Endothelial cell of umbilical vein (primary cell): ENCODE results near the gene TSPAN4. TPM values are rescaled to one million over a fixed set of nuclear protein-coding genes. Genes with fewer than 3 reads are reported as not detected.

ENCODE experiments used
- BruUV-seq: library from RNA; stranded (reverse); fragments of 400-500 nt; replicated peaks from 2 replicates; lab custom pipeline; 2021; lab: Mats Ljungman, UMichigan
- CTCF ChIA-PET: fragments of 300-600, 350-600 bp; sonication (Branson Sonifier 250); formaldehyde crosslinking; loops from one replicate; lab custom pipeline; 2021; ENCODE audit warnings: antibody characterized with exemption, inconsistent platforms; lab: Charles Lee
- POLR2A ChIA-PET: fragments of 300-600, 350-600 bp; sonication (Branson Sonifier 250); formaldehyde crosslinking; loops from one replicate; lab custom pipeline; 2021; ENCODE audit warnings: antibody characterized with exemption, inconsistent platforms; lab: Charles Lee
- DNase-seq: peaks from one replicate; pipeline ENCODE4 v3.0.0-alpha.2; 2011; ENCODE audit warnings: low read depth, low spot score
- FAIRE-seq: peaks from 2 replicates; lab custom pipeline; 2011; peaks lifted over from hg19 to GRCh38; lab: Jason Lieb, UNC
- H2AFZ ChIP-seq: 2 replicates; pipeline ENCODE4 v1.6.0; 2012; ENCODE audit warnings: low read depth, low read length, control low read depth, inconsistent platforms
- H3K27ac ChIP-seq: 2 replicates; pipeline ENCODE4 v1.5.1; 2011; ENCODE audit warnings: low read depth, mild to moderate bottlenecking, control low read depth, low read length, moderate library complexity; ENCODE audit not compliant: insufficient read depth
- H3K27me3 ChIP-seq, 2 experiments: 2 replicates each; pipeline versions ENCODE4 v1.6.0 to v1.6.1; 2011; ENCODE audit warnings: low read length in 2 of 2, mixed read lengths in 1 of 2; ENCODE audit not compliant: control insufficient read depth in 2 of 2, insufficient read depth in 2 of 2
- H3K36me3 ChIP-seq, 2 experiments: 2 replicates in 1 of 2; 3 replicates in 1 of 2; pipeline ENCODE4 v1.5.1; 2011; ENCODE audit warnings: low read length in 2 of 2, mild to moderate bottlenecking in 1 of 2, moderate library complexity in 1 of 2; ENCODE audit not compliant: control insufficient read depth in 2 of 2, insufficient read depth in 2 of 2; ENCODE audit errors: extremely low read depth in 1 of 2
- H3K4me1 ChIP-seq: 3 replicates; pipeline ENCODE4 v1.5.1; 2011; ENCODE audit warnings: mild to moderate bottlenecking, low read length; ENCODE audit not compliant: control insufficient read depth, insufficient read depth; ENCODE audit errors: extremely low read depth
- H3K4me2 ChIP-seq: 2 replicates; pipeline ENCODE4 v1.6.1; 2011; ENCODE audit warnings: low read length, control low read depth, mixed read lengths; ENCODE audit not compliant: insufficient read depth
- H3K4me3 ChIP-seq, 3 experiments: fragments of 200-600 bp in 1 of 3; sonication (generic), shearing (Covaris generic) in 1 of 3; replicated peaks in 1 of 3; 2 replicates each; pipeline ENCODE4 v1.5.1; 2011 to 2016; ENCODE audit warnings: control low read depth in 3 of 3, low read length in 3 of 3, mild to moderate bottlenecking in 2 of 3, inconsistent platforms in 1 of 3, low read depth in 1 of 3, moderate library complexity in 1 of 3; ENCODE audit not compliant: insufficient read depth in 1 of 3
- H3K79me2 ChIP-seq: 2 replicates; pipeline ENCODE4 v1.6.0; 2012; ENCODE audit warnings: low read length, inconsistent platforms; ENCODE audit not compliant: control insufficient read depth, insufficient read depth
- H3K9ac ChIP-seq: replicated peaks from 2 replicates; pipeline ENCODE3; 2011; ENCODE audit warnings: low read length, control low read depth; ENCODE audit not compliant: insufficient read depth; ENCODE audit errors: extremely low read depth
- H3K9me1 ChIP-seq: replicated peaks from 3 replicates; pipeline ENCODE4 v1.6.0; 2011; ENCODE audit warnings: mild to moderate bottlenecking, low read length; ENCODE audit not compliant: control insufficient read depth, insufficient read depth; ENCODE audit errors: extremely low read depth
- H3K9me3 ChIP-seq: replicated peaks from 2 replicates; pipeline ENCODE4 v1.5.1; 2012; ENCODE audit warnings: low read length, inconsistent platforms; ENCODE audit not compliant: control insufficient read depth, insufficient read depth
- H4K20me1 ChIP-seq: replicated peaks from 2 replicates; pipeline ENCODE3; 2011; ENCODE audit warnings: mild to moderate bottlenecking, low read length; ENCODE audit not compliant: control insufficient read depth, insufficient read depth; ENCODE audit errors: extremely low read depth
- CTCF ChIP-seq, 2 donors: IDR thresholded peaks; 1 replicate in 1 of 2; 2 replicates in 1 of 2; pipeline ENCODE4 v1.5.1; 2011; ENCODE audit warnings: low read length in 2 of 2, mild to moderate bottlenecking in 2 of 2, moderate library complexity in 2 of 2, control low read depth in 1 of 2, inconsistent platforms in 1 of 2, low read depth in 1 of 2; ENCODE audit not compliant: insufficient read depth in 1 of 2; ENCODE audit errors: extremely low read depth in 1 of 2
- EZH2 ChIP-seq: IDR thresholded peaks from 2 replicates; pipeline ENCODE4 v1.6.1; 2012; ENCODE audit warnings: borderline replicate concordance, low read depth, mild to moderate bottlenecking, moderate library complexity, low read length, inconsistent platforms; ENCODE audit not compliant: severe bottlenecking
- FOS ChIP-seq: IDR thresholded peaks from 2 replicates; pipeline ENCODE4 v1.6.1; 2011; ENCODE audit warnings: mild to moderate bottlenecking, low read length, moderate library complexity, borderline replicate concordance; ENCODE audit not compliant: insufficient read depth
- GATA2 ChIP-seq: IDR thresholded peaks from 2 replicates; pipeline ENCODE4 v1.7.0; 2011; ENCODE audit warnings: low read depth, mild to moderate bottlenecking, moderate library complexity, mixed read lengths, low read length; ENCODE audit not compliant: insufficient read length, insufficient read depth
- JUN ChIP-seq: IDR thresholded peaks from 2 replicates; pipeline ENCODE4 v1.6.1; 2011; ENCODE audit warnings: borderline replicate concordance, low read depth; ENCODE audit not compliant: insufficient read length, insufficient read depth
- MAX ChIP-seq: IDR thresholded peaks from 2 replicates; pipeline ENCODE4 v1.6.1; 2011; ENCODE audit not compliant: insufficient read depth, insufficient read length
- MYC ChIP-seq: IDR thresholded peaks from one replicate; pipeline ENCODE4 v1.6.1; 2011; ENCODE audit warnings: mild to moderate bottlenecking, low read depth, low read length
- POLR2A ChIP-seq: IDR thresholded peaks from 2 replicates; pipeline ENCODE4 v1.6.1; 2012; ENCODE audit warnings: low read depth, mild to moderate bottlenecking, control low read depth, low read length
- POLR2AphosphoS5 ChIP-seq: IDR thresholded peaks from 2 replicates; pipeline ENCODE4 v1.6.1; 2012; ENCODE audit warnings: low read depth, mild to moderate bottlenecking, control low read depth, low read length, moderate library complexity; ENCODE audit not compliant: insufficient read depth
- dilution Hi-C: fragments of 300-500 bp; cut with MboI; formaldehyde crosslinking; loops from one replicate; pipeline ENCODE4 v1.15.0; 2019; ENCODE audit warnings: low sequenced_read_pairs; ENCODE audit not compliant: extremely low pct_ligation_motif_present
- intact Hi-C: fragments of 100-400 bp; cut with micrococcal nuclease; formaldehyde crosslinking; loops from one replicate; pipeline ENCODE4 v1.10.0; 2022
- polyA plus RNA-seq, 4 experiments: library from polyadenylated mRNA; depleted of rRNA in 3 of 4; stranded (reverse) in 3 of 4; unstranded in 1 of 4; fragments of >200 nt; gene quantifications; 2 replicates each; pipeline versions ENCODE4 v1.2.1 to v1.2.3, GENCODE V29; 2011 to 2012; ENCODE audit warnings: missing spikeins in 1 of 4
- total RNA-seq: library from RNA; stranded (reverse); gene quantifications from 2 replicates; pipeline ENCODE4 v1.2.3, GENCODE V29; 2021

TSPAN4 gene
- total and polyA plus RNA-seq, 2 donors (not counting 3 experiments of a cell fraction or from before 2014, with no cell fraction given): 114 to 199 TPM

- peak in 1 of 2 donors; percentile 57 for TF ChIP-seq CTCF (IDR thresholded peaks at IDR 0.05; ENCODE audit: extremely low read depth in 1 of 2, insufficient read depth in 1 of 2, low read depth in 1 of 2, low read length in 2 of 2)
- TF ChIP-seq MAX: no peak
- POLR2A ChIA-PET: no interaction called here
These were observed 55.5 kb downstream of the TSPAN4 start for GRCh38 chr11:898143-898511.

GRCh38 chr11:898540-899190 lies 56.0 kb downstream of the TSPAN4 start:
- Histone ChIP-seq H3K27me3 (no peaks in the 10 kb centered on the region), H2AFZ (no peak overlapping the region), H3K9me3 (no peaks in the 10 kb centered on the region), H3K4me2 (no peak overlapping the region), H3K79me2 (no peaks in the 10 kb centered on the region), H3K9ac (no peak overlapping the region), H3K36me3 (peaks cover 12 to 37% of the 10 kb centered on the region in 2 experiments), H3K9me1 (no peaks in the 10 kb centered on the region), H3K4me1 (no peaks in the 10 kb centered on the region), H4K20me1 (no peaks in the 10 kb centered on the region), H3K4me3 (no peak overlapping the region), H3K27ac (no peak overlapping the region)
- DNase-seq: peak; percentile 9
- ChIA-PET POLR2A (no interaction called here), CTCF (interaction anchor here (0.6 to 1.9 kb wide), 10 partner anchors 13 to 153 kb away, joined by 3 to 9 read pairs (median 4); no protein-coding TSS in a partner anchor)
- intact Hi-C loops (loop anchor here (1.0 kb wide), 2 partner anchors 49 to 153 kb away; no protein-coding TSS in a partner anchor), dilution Hi-C loops (no loop called here)
- TF ChIP-seq FOS (no peak), JUN (no peak), EZH2 (no peak), MYC (no peak), POLR2A (no peak), MAX (no peak), GATA2 (no peak), POLR2AphosphoS5 (no peak), CTCF (IDR thresholded peaks at IDR 0.05; ENCODE audit: extremely low read depth in 1 of 2, insufficient read depth in 1 of 2, low read depth in 1 of 2, low read length in 2 of 2) (peak in 1 of 2 donors; percentile 54)
- no peak for FAIRE-seq
- no TSS peak for BruUV-seq

More at GRCh38 chr11:898143-898511, 55.5 kb downstream of the TSPAN4 start:
- FAIRE-seq (no peak), DNase-seq (peak; percentile 13)
- CTCF ChIA-PET: interaction anchor here (0.6 to 1.9 kb wide), 12 partner anchors 13 to 154 kb away, joined by 3 to 9 read pairs (median 4); no protein-coding TSS in a partner anchor
- Histone ChIP-seq H3K4me3 (no peak overlapping the region), H3K27ac (no peak overlapping the region), H3K9ac (no peak overlapping the region), H3K4me1 (no peaks in the 10 kb centered on the region), H3K9me3 (no peaks in the 10 kb centered on the region), H3K36me3 (peaks cover 12 to 35% of the 10 kb centered on the region in 2 experiments), H3K9me1 (no peaks in the 10 kb centered on the region), H2AFZ (no peak overlapping the region), H3K27me3 (no peaks in the 10 kb centered on the region), H4K20me1 (no peaks in the 10 kb centered on the region), H3K79me2 (no peaks in the 10 kb centered on the region), H3K4me2 (no peak overlapping the region)
- dilution Hi-C loops: no loop called here
- intact Hi-C loops: loop anchor here (1.0 kb wide), 2 partner anchors 49 to 153 kb away; no protein-coding TSS in a partner anchor
- no TSS peak for BruUV-seq
